ENCODE measurements around the gene ZNF638. TPM values are rescaled to one million over a fixed set of nuclear protein-coding genes. Genes with fewer than 3 reads are reported as not detected.

ZNF638 gene
- total and polyA plus RNA-seq, 9 of the 15 experiments (the other 6 are each of a cell fraction or from before 2014, with no cell fraction given): 53.3 to 165 (median 98.8) TPM

GRCh38 chr2:71336384-71336783 is 4.8 kb downstream of the ZNF638 start:
- peaks cover 4 to 18% of the 10 kb centered on the region in 2 experiments; a peak in 3 of 5 replicates for H3K4me1 ChIP-seq (replicated peaks in 1 of 2; ENCODE audit: control insufficient read depth in 2 of 2, insufficient read depth in 2 of 2, low read length in 2 of 2)

More at GRCh38 chr2:71336384-71336783, 4.8 kb downstream of the ZNF638 start:
- intact Hi-C loops (cut with micrococcal nuclease): no loop called here
- Histone ChIP-seq H3K79me2 (ENCODE audit: control insufficient read depth, insufficient read depth, low read length) (peaks cover 98% of the 10 kb centered on the region), H3K9ac (ENCODE audit: insufficient read depth in 1 of 2, low read depth in 2 of 2, low read length in 2 of 2) (no peak overlapping the region), H3K4me2 (ENCODE audit: insufficient read depth, low read length) (no peak overlapping the region), H3K9me3 (replicated peaks; ENCODE audit: control insufficient read depth, insufficient read depth, low read depth, low read length) (no peaks in the 10 kb centered on the region), H3K27ac (ENCODE audit: extremely low read depth, low read depth, low read length) (no peak overlapping the region), H3K27me3 (ENCODE audit: control insufficient read depth in 2 of 2, insufficient read depth in 2 of 2, low read length in 2 of 2) (no peaks in the 10 kb centered on the region), H2AFZ (ENCODE audit: low read depth, low read length) (no peak overlapping the region), H3K9me1 (ENCODE audit: control insufficient read depth, insufficient read depth, low read length) (no peaks in the 10 kb centered on the region), H4K20me1 (replicated peaks; ENCODE audit: control insufficient read depth, insufficient read depth, low read length) (peaks cover 19% of the 10 kb centered on the region), H3K36me3 (ENCODE audit: control insufficient read depth, insufficient read depth, low read length) (peaks cover 54% of the 10 kb centered on the region), H3K4me3 (no peak overlapping the region)
- ATAC-seq (no peak), DNase-seq (ENCODE audit: extremely low read depth in 1 of 4, low spot score in 3 of 4) (no peak), FAIRE-seq (no peak)
- ChIA-PET POLR2A (interaction anchor here (0.6 to 1.0 kb wide), 3 partner anchors 17 to 81 kb away, joined by 3 read pairs; no protein-coding TSS in a partner anchor), CTCF (ENCODE audit: low intra/inter-chr PET ratio) (no interaction called here)
- no peak for TF ChIP-seq STAT5A (IDR thresholded peaks at IDR 0.05; ENCODE audit: borderline replicate concordance, low read length)
- no peak for TF ChIP-seq ELF1 (tag; IDR thresholded peaks at IDR 0.05)
- no peak for TF ChIP-seq ZC3H11A (IDR thresholded peaks at IDR 0.05; ENCODE audit: low read depth, low read length)
- TF ChIP-seq RBM22 (IDR thresholded peaks at IDR 0.05; ENCODE audit: low read depth, low read length, poor library complexity, severe bottlenecking): no peak
- TF ChIP-seq THRA (IDR thresholded peaks at IDR 0.05): no peak
- no TSS peak for BruUV-seq (replicated peaks)
- in situ Hi-C loops (cut with MboI): no loop called here
- 72% methylated on average over 2 of the region's 2 CpGs for WGBS (ENCODE audit: insufficient coverage, low coverage, missing lambda C conversion rate)

All from K562 (cell line).